Effector memory CD4-positive, alpha-beta T cell (primary cell): Measurements from ENCODE around the gene RNF213.
"Not testable (repeated sequence)": the region's sequence is repeated elsewhere in the genome, so short reads cannot be mapped to it uniquely, and the experiment has no call there.

Experiments
- DNase-seq, 3 donors: peaks; one replicate each; pipeline ENCODE4 v3.0.0-alpha.2; 2020
- H3K27ac ChIP-seq: 2 replicates; pipeline ENCODE4 v1.7.0; 2013; ENCODE audit warnings: mild to moderate bottlenecking, low read length, moderate library complexity; ENCODE audit not compliant: insufficient read depth, poor library complexity, severe bottlenecking
- H3K27me3 ChIP-seq: replicated peaks from 2 replicates; pipeline ENCODE4 v1.7.0; 2013; ENCODE audit warnings: mild to moderate bottlenecking, low read length; ENCODE audit not compliant: insufficient read depth, control insufficient read depth, poor library complexity, severe bottlenecking
- H3K36me3 ChIP-seq: 2 replicates; pipeline ENCODE4 v1.7.0; 2013; ENCODE audit warnings: mild to moderate bottlenecking, low read length, moderate library complexity; ENCODE audit not compliant: control insufficient read depth, insufficient read depth
- H3K4me1 ChIP-seq: 2 replicates; pipeline ENCODE4 v1.7.0; 2013; ENCODE audit warnings: low read length, mild to moderate bottlenecking; ENCODE audit not compliant: control insufficient read depth, insufficient read depth, poor library complexity, severe bottlenecking
- H3K4me3 ChIP-seq: 2 replicates; pipeline ENCODE4 v1.7.0; 2013; ENCODE audit warnings: low read length, low read depth, mild to moderate bottlenecking; ENCODE audit not compliant: insufficient read depth, poor library complexity, severe bottlenecking
- H3K9me3 ChIP-seq: 2 replicates; pipeline ENCODE4 v1.7.0; 2013; ENCODE audit warnings: mild to moderate bottlenecking, low read length, moderate library complexity; ENCODE audit not compliant: control insufficient read depth

Gene RNF213

DNA sequence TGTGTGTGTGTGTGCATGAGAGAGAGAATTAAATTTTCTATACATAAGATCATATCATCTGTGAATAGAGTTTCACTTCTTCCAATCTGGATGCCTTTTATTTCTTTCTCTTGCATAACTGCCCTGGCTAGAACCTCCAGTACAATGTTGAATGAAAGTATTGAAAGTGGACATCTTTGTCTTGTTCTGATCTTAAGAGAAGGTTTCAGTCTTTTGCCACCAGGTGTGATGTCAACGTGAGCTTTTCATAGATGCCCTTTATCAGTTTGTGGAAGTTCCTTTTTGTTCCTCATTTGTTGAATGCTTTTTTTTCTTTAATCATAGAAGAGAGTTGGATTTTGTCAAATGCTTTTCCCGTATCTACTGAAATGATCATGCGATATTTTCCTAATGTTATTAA, 63.3 kb downstream of the RNF213 start:
- H3K36me3 ChIP-seq: peaks cover 91% of the 10 kb centered on the region
- no peak overlapping the region for H3K27ac ChIP-seq
- H3K9me3 ChIP-seq: no peaks in the 10 kb centered on the region
- no peak for DNase-seq
- no peaks in the 10 kb centered on the region for H3K27me3 ChIP-seq
- no peaks in the 10 kb centered on the region for H3K4me1 ChIP-seq
- no peak overlapping the region for H3K4me3 ChIP-seq

GRCh38 chr17:80327518-80327917, 66.9 kb downstream of the RNF213 start:
- H3K27me3 ChIP-seq: no peaks in the 10 kb centered on the region
- H3K9me3 ChIP-seq: no peaks in the 10 kb centered on the region
- no peak overlapping the region for H3K4me3 ChIP-seq
- peaks cover 90% of the 10 kb centered on the region for H3K36me3 ChIP-seq
- H3K4me1 ChIP-seq: no peaks in the 10 kb centered on the region
- H3K27ac ChIP-seq: no peak overlapping the region
- DNase-seq: no peak

GRCh38 chr17:80328634-80329380, 68.2 kb downstream of the RNF213 start:
- Histone ChIP-seq H3K27me3 (no peaks in the 10 kb centered on the region), H3K4me1 (no peaks in the 10 kb centered on the region), H3K4me3 (no peak overlapping the region), H3K27ac (no peak overlapping the region), H3K36me3 (peaks cover 89% of the 10 kb centered on the region), H3K9me3 (no peaks in the 10 kb centered on the region)
- no peak for DNase-seq

DNA sequence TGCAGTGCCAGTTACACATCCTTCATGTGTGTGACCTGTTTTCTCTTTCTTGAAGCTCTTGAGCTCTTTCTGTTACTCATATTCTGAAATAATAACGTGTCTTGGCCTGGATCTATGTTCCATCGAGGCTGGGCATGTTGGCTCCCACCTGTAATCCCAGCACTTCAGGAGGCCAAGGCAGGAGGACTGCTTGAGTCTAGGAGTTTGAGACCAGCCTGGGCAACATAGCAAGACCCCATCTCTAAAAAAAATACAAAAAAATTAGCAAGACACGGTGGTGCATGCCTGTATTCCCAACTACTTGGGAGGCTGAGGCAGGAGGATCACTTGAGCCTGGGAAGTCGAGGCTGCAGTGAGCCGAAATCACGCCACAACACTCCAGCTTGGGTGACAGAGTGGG, 68.8 kb downstream of the RNF213 start:
- DNase-seq, H3K4me3 ChIP-seq: not testable (repeated sequence)
- H3K36me3 ChIP-seq: peaks cover 93% of the 10 kb centered on the region

GRCh38 chr17:80330276-80330675, 69.6 kb downstream of the RNF213 start:
- H3K36me3 ChIP-seq: peaks cover 92% of the 10 kb centered on the region
- no peak overlapping the region for H3K4me3 ChIP-seq
- no peaks in the 10 kb centered on the region for H3K27me3 ChIP-seq

More for the DNA sequence above, 68.8 kb downstream of the RNF213 start:
- not testable (repeated sequence) for H3K9me3 ChIP-seq, H3K27me3 ChIP-seq, H3K27ac ChIP-seq, H3K4me1 ChIP-seq

DNA sequence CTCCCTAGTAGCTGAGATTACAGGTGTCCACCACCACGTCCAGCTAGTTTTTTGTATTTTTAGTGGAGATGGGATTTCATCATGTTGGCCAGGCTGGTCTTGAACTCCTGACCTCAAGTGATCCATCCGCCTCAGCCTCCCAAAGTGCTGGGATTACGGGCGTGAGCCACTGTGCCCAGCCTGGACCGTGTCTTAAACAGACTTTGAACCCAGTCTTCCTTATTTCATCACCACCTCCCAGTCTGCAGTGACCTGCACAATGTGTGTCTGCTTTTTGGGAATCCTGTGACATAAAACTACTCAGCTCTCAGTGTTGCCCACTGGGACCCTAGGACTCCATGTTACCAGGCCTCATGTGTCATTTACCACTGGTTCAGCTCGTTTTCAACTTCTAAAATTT, 70.3 kb downstream of the RNF213 start:
- H3K27me3 ChIP-seq, DNase-seq, H3K9me3 ChIP-seq, H3K27ac ChIP-seq, H3K4me1 ChIP-seq, H3K4me3 ChIP-seq: not testable (repeated sequence)
- peaks cover 91% of the 10 kb centered on the region for H3K36me3 ChIP-seq

More at GRCh38 chr17:80330276-80330675, 69.6 kb downstream of the RNF213 start:
- Histone ChIP-seq H3K27ac (no peak overlapping the region), H3K9me3 (no peaks in the 10 kb centered on the region), H3K4me1 (no peaks in the 10 kb centered on the region)
- no peak for DNase-seq

- H3K4me1 ChIP-seq: no peaks in the 10 kb centered on the region
- no peaks in the 10 kb centered on the region for H3K27me3 ChIP-seq
- peaks cover 91% of the 10 kb centered on the region for H3K36me3 ChIP-seq
- no peak for DNase-seq
- no peaks in the 10 kb centered on the region for H3K9me3 ChIP-seq
- H3K27ac ChIP-seq: peak overlapping the region; percentile 13
- no peak overlapping the region for H3K4me3 ChIP-seq
These were observed 71.2 kb downstream of the RNF213 start for GRCh38 chr17:80331820-80332219.

- H3K27ac ChIP-seq: no peak overlapping the region
- H3K4me3 ChIP-seq: no peak overlapping the region
- H3K4me1 ChIP-seq: no peaks in the 10 kb centered on the region
- no peaks in the 10 kb centered on the region for H3K27me3 ChIP-seq
- peaks cover 82% of the 10 kb centered on the region for H3K36me3 ChIP-seq
- no peak for DNase-seq
- no peaks in the 10 kb centered on the region for H3K9me3 ChIP-seq
These were observed 76.7 kb downstream of the RNF213 start for GRCh38 chr17:80337195-80337895.

DNA sequence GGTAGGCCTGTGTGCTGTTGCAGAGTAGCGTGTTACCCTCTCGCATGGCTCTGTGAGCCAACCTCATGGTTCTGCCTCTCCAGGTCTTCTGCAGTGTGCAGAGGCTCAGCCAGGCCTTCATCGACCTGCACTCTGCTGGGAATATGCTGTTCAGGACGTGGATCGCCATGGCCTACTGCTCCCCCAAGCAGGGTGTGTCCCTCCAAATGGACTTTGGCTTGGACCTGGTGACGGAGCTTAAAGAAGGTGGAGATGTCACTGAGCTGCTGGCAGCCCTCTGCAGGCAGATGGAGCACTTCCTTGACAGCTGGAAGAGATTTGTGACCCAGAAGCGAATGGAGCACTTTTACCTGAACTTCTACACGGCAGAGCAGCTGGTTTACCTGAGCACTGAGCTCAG, 78.5 kb downstream of the RNF213 start:
- no peaks in the 10 kb centered on the region for H3K27me3 ChIP-seq
- no peak for DNase-seq
- H3K36me3 ChIP-seq: peaks cover 81% of the 10 kb centered on the region
- H3K27ac ChIP-seq: no peak overlapping the region
- no peaks in the 10 kb centered on the region for H3K9me3 ChIP-seq
- H3K4me3 ChIP-seq: no peak overlapping the region
- no peaks in the 10 kb centered on the region for H3K4me1 ChIP-seq

DNA sequence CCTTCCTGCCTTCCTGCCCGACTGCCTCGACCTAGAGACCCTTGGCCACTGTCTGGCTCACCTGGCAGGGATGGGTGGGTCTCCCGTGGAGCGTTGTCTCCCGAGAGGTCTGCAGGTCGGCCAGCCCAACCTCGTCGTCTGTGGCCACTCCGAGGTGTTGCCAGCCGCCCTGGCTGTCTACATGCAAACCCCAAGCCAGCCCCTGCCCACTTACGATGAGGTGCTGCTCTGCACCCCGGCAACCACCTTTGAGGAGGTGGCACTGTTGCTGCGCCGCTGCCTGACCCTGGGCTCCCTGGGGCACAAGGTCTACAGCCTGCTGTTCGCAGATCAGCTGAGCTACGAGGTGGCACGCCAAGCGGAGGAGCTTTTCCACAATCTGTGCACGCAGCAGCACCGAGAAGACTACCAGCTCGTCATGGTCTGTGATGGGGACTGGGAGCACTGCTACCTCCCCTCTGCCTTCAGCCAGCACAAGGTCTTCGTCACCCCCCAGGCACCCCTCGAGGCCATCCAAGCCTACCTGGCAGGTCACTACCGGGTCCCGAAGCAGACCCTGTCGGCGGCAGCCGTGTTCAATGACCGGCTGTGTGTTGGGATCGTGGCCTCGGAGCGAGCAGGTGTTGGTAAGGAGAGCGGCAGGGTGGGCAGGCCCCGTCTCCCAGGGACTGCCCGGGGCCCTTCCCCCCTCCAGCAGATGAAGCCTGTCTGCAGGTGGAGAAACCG, 79.2 kb downstream of the RNF213 start:
- no peak for DNase-seq
- Histone ChIP-seq H3K27me3 (no peaks in the 10 kb centered on the region), H3K4me1 (no peaks in the 10 kb centered on the region), H3K4me3 (no peak overlapping the region), H3K36me3 (peaks cover 85% of the 10 kb centered on the region), H3K27ac (no peak overlapping the region), H3K9me3 (no peaks in the 10 kb centered on the region)
